ENCODE measurements around the gene LIMD2.

DNA sequence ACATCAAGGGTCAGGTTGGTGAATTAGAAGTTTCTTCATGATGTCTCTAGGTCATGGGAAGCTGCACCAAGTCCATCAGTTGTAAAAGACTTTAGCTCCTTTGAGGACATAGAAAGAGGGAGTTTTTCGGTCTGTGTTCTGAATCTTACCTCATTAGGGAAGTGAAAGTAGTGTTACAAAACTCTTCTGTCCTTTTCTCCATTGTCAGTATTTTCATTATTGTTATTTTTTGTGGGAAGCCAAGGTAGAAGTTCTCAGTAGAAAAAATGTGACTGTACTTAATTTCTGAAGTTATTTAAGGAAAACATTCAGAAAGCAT, 53.5 kb downstream of the LIMD2 start:
- no peak for TF ChIP-seq CTCF (IDR thresholded peaks at IDR 0.05; ENCODE audit: poor library complexity)
- no peak for TF ChIP-seq EZH2 (IDR thresholded peaks at IDR 0.05; ENCODE audit: borderline replicate concordance)
- no peak for TF ChIP-seq EZH2phosphoT487 (IDR thresholded peaks at IDR 0.05; ENCODE audit: low read depth, severe bottlenecking, unreplicated experiment)

Data from hepatocyte (in vitro differentiated cells).